Panc1 (cell line): ENCODE measurements around the gene COPZ1.

Source experiments
- CTCF ChIP-seq: fragments of 450-650 bp; IDR thresholded peaks from 2 replicates; pipeline ENCODE4 v1.5.1; 2017; ENCODE audit warnings: mild to moderate bottlenecking
- POLR2AphosphoS5 ChIP-seq: IDR thresholded peaks from 2 replicates; pipeline ENCODE4 v1.6.1; 2012; ENCODE audit warnings: mild to moderate bottlenecking, low read depth, low read length, moderate library complexity
- TCF7L2 ChIP-seq: IDR thresholded peaks from 2 replicates; pipeline ENCODE4 v1.6.1; 2011; ENCODE audit warnings: mild to moderate bottlenecking, low read depth, low read length, inconsistent platforms
- TF ChIP-seq, protein P1 (sequence below), 2 experiments: IDR thresholded peaks; 2 replicates each; pipeline ENCODE4 v1.6.1; 2011 to 2012; ENCODE audit warnings: low read depth in 2 of 2, control low read depth in 1 of 2, low read length in 1 of 2, mild to moderate bottlenecking in 1 of 2, moderate library complexity in 1 of 2; ENCODE audit not compliant: insufficient read depth in 1 of 2

GRCh38 chr12:54385251-54385914 lies 60.5 kb downstream of the COPZ1 start:
- TF ChIP-seq CTCF (no peak), TCF7L2 (no peak), POLR2AphosphoS5 (no peak)
- TF ChIP-seq, protein P1, sequence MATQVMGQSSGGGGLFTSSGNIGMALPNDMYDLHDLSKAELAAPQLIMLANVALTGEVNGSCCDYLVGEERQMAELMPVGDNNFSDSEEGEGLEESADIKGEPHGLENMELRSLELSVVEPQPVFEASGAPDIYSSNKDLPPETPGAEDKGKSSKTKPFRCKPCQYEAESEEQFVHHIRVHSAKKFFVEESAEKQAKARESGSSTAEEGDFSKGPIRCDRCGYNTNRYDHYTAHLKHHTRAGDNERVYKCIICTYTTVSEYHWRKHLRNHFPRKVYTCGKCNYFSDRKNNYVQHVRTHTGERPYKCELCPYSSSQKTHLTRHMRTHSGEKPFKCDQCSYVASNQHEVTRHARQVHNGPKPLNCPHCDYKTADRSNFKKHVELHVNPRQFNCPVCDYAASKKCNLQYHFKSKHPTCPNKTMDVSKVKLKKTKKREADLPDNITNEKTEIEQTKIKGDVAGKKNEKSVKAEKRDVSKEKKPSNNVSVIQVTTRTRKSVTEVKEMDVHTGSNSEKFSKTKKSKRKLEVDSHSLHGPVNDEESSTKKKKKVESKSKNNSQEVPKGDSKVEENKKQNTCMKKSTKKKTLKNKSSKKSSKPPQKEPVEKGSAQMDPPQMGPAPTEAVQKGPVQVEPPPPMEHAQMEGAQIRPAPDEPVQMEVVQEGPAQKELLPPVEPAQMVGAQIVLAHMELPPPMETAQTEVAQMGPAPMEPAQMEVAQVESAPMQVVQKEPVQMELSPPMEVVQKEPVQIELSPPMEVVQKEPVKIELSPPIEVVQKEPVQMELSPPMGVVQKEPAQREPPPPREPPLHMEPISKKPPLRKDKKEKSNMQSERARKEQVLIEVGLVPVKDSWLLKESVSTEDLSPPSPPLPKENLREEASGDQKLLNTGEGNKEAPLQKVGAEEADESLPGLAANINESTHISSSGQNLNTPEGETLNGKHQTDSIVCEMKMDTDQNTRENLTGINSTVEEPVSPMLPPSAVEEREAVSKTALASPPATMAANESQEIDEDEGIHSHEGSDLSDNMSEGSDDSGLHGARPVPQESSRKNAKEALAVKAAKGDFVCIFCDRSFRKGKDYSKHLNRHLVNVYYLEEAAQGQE (IDR thresholded peaks at IDR 0.05; ENCODE audit: insufficient read depth in 1 of 2, low read depth in 2 of 2, low read length in 1 of 2) = no peak
